GM13976 (cell line): ENCODE results near the gene DUSP16.
A peak's percentile ranks its signal among the peaks of the same experiment; 100 is the strongest.

Source experiments
- DNase-seq: peaks from one replicate; pipeline ENCODE4 v3.0.0; 2012; ENCODE audit warnings: low spot score
- in situ Hi-C: fragments of 300-500 bp; cut with MboI; formaldehyde crosslinking; loops from one replicate; pipeline ENCODE4 v1.12.0; 2022; ENCODE audit warnings: low sequenced_read_pairs, mixed read lengths, inconsistent platforms; ENCODE audit not compliant: unreplicated experiment
- TF ChIP-seq, protein P1 (sequence below): IDR thresholded peaks from 2 replicates; pipeline ENCODE4 v1.5.1; 2012; ENCODE audit warnings: borderline replicate concordance, mild to moderate bottlenecking; ENCODE audit not compliant: insufficient read depth; ENCODE audit errors: extremely low read depth, missing control alignments, control extremely low read depth

The DUSP16 gene

DNA sequence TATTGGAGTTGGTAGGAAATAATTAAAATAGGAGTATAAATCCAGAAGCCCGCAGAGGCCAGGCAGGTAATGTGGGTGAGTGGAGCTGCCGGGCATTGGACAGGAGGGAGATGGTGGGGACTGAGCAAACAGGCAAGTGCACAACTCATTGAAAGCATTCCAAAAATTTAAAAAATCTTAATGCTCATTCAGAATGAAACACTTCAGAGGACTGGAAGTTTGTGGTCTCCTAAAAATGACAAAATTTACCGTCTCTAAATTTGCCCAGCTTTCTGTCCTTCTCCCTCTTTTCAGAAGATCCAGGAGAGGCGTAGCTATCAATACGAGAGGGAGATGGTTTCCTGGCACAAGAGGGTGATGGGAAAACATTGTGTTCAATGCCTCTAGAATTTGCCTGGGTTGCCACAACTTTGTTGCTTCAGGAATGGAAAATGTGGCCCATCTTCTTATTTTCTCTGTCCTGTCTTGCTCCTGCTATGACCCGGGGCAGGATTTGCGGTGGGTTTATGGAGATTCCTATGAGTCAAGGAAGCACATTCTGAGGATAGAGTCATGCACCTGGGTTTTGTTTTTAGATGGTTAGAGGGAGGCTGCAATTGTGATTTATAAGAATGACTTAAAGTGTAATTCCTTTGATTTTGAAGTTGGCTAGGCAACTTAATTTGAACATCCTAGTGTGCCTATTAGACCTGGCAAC lies 133.6 kb downstream of the DUSP16 start:
- in situ Hi-C loops, result no loop called here
- TF ChIP-seq, protein P1, sequence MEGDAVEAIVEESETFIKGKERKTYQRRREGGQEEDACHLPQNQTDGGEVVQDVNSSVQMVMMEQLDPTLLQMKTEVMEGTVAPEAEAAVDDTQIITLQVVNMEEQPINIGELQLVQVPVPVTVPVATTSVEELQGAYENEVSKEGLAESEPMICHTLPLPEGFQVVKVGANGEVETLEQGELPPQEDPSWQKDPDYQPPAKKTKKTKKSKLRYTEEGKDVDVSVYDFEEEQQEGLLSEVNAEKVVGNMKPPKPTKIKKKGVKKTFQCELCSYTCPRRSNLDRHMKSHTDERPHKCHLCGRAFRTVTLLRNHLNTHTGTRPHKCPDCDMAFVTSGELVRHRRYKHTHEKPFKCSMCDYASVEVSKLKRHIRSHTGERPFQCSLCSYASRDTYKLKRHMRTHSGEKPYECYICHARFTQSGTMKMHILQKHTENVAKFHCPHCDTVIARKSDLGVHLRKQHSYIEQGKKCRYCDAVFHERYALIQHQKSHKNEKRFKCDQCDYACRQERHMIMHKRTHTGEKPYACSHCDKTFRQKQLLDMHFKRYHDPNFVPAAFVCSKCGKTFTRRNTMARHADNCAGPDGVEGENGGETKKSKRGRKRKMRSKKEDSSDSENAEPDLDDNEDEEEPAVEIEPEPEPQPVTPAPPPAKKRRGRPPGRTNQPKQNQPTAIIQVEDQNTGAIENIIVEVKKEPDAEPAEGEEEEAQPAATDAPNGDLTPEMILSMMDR, result no peak
- no peak for DNase-seq

DNA sequence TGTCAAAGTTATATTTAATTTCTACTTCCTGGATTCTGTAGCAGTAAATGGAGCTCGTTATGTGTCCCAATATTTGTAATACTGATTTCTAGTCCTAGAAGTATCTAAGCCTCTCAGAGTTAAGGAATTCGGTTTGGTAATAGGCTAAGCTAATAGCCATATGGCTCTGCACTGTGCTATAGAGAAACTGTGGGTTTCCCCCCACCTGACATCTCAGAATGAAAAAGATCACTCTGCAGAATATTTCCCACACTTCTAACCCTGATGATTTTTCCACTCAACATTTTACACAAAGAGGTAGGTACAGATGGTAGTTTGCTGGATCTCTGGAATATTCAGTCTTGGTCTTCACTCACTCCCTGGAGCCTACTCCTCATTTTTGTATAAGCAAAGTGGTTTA lies 134.6 kb downstream of the DUSP16 start:
- DNase-seq, result peak; percentile 42
- in situ Hi-C loops, result no loop called here
- TF ChIP-seq, protein P1, result no peak

DNA sequence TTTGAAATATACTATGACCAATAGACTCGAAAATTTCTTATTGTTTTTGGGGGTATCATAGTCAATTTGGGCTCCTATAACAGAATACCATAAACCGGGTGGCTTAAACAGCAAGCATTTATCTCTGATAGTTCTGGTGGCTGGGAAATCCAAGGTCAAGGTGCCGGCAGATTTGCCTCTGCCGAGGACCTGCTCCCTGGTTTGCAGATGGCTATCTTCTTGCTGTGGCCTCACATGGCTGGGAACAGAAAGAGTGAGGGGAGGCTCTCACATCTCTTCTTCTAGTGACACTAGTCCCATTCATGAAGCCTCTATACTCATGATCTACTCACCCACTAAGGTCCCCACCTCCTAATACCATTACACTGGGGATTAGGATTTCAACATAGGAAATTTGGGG lies 135.1 kb downstream of the DUSP16 start:
- TF ChIP-seq, protein P1, result no peak
- DNase-seq, result no peak
- in situ Hi-C loops, result no loop called here

DNA sequence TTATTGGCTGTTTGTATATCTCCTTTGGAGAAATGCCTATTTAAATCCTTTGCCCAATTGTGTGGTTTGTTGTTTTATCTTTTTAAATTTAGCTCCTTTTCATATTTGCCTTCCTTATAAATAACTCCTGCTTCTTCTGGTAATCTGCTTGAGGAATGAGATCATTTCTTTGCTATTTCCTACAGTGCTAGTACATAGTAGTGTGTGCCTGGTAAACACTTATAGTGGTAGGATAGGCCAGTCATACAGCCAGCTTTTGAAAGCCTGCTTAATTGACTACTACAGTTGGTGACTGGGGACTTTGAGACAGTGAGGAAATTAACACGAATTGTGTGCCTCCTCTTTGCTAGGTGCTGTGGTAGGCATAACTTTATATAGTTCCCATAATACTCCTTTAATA lies 137.0 kb downstream of the DUSP16 start:
- no peak for DNase-seq
- TF ChIP-seq, protein P1, result no peak

GRCh38 chr12:12425001-12425400 lies 137.7 kb downstream of the DUSP16 start:
- TF ChIP-seq, protein P1, result no peak
- in situ Hi-C loops, result no loop called here
- DNase-seq, result no peak

More for the DNA sequence above, 137.0 kb downstream of the DUSP16 start:
- in situ Hi-C loops, result no loop called here
